Gastroesophageal sphincter (tissue), 4 donors: ENCODE results near the gene PSME4. TPM values are rescaled to one million over a fixed set of nuclear protein-coding genes. Genes with fewer than 3 reads are reported as not detected.
"Not testable (repeated sequence)": the region's sequence is repeated elsewhere in the genome, so short reads cannot be mapped to it uniquely, and the experiment has no call there.

Experiments used
- ATAC-seq: fragments of 150-250 bp; one replicate; pipeline ENCODE4 v1.9.1; 2016; ENCODE audit warnings: mild to moderate bottlenecking, moderate library complexity
- H3K27ac ChIP-seq, 4 donors: fragments of 200-600 bp; sonication (generic) in 3 of 4; 1 replicate in 3 of 4; 2 replicates in 1 of 4; pipeline ENCODE4 v1.5.1; 2016 to 2019
- H3K27me3 ChIP-seq: fragments of 200-600 bp; sonication (generic); one replicate; pipeline ENCODE4 v1.5.1; 2019
- H3K36me3 ChIP-seq, 2 donors: fragments of 200-600 bp; sonication (generic); one replicate each; pipeline ENCODE4 v1.5.1; 2019; ENCODE audit warnings: control low read depth in 1 of 2
- H3K4me1 ChIP-seq, 3 donors: fragments of 200-600 bp; sonication (generic); 1 replicate in 2 of 3; 2 replicates in 1 of 3; pipeline ENCODE4 v1.5.1; 2016 to 2019; ENCODE audit warnings: control low read depth in 2 of 3
- H3K4me3 ChIP-seq, 2 donors: fragments of 200-600 bp; sonication (generic); one replicate each; pipeline ENCODE4 v1.5.1; 2019; ENCODE audit warnings: mild to moderate bottlenecking in 1 of 2, moderate library complexity in 1 of 2
- H3K9me3 ChIP-seq, 3 donors: fragments of 200-600 bp; sonication (generic); one replicate each; pipeline ENCODE4 v1.5.1; 2017 to 2019; ENCODE audit warnings: control low read depth in 2 of 3
- EP300 ChIP-seq: sonication (generic); formaldehyde crosslinking; IDR thresholded peaks from one replicate; pipeline ENCODE4 v1.6.1; 2017; ENCODE audit warnings: antibody characterized with exemption, mild to moderate bottlenecking
- POLR2A ChIP-seq, 2 donors: fragments of 450-650 bp; IDR thresholded peaks; one replicate each; pipeline ENCODE4 v1.6.1; 2017; ENCODE audit warnings: antibody characterized with exemption in 2 of 2, mild to moderate bottlenecking in 2 of 2, moderate library complexity in 1 of 2
- POLR2AphosphoS5 ChIP-seq: sonication (generic); formaldehyde crosslinking; IDR thresholded peaks from one replicate; pipeline ENCODE4 v1.6.1; 2017; ENCODE audit warnings: antibody characterized with exemption
- WGBS, 2 donors: methylation state at CpG; one replicate each; pipeline ENCODE4 v1.1.5; 2018; ENCODE audit warnings: low coverage in 1 of 2; 5-methylcytosine and 5-hydroxymethylcytosine counted together
- total RNA-seq, 4 donors: library from RNA; depleted of rRNA; stranded (reverse); fragments of >200 nt; gene quantifications; one replicate each; pipeline ENCODE4 v1.1.0, GENCODE V29; 2016
- TF ChIP-seq, protein P1 (sequence below), 4 experiments: fragments of 200-600 bp in 2 of 4; fragments of 450-650 bp in 2 of 4; sonication (generic) in 1 of 4; IDR thresholded peaks; one replicate each; pipeline ENCODE4 v1.5.1; 2017 to 2019; ENCODE audit warnings: antibody characterized with exemption in 4 of 4, mild to moderate bottlenecking in 2 of 4, moderate library complexity in 2 of 4

The PSME4 gene
- total RNA-seq, 4 donors from 2014 or later: 44.8 to 58.2 (median 49.4) TPM

- no peaks in the 10 kb centered on the region for H3K4me1 ChIP-seq
- H3K27me3 ChIP-seq: no peaks in the 10 kb centered on the region
- WGBS, 2 donors: 71 to 78% methylated on average over 2 of the region's 2 CpGs
Measured at GRCh38 chr2:53843595-53843994, 127.2 kb downstream of the PSME4 start.

DNA sequence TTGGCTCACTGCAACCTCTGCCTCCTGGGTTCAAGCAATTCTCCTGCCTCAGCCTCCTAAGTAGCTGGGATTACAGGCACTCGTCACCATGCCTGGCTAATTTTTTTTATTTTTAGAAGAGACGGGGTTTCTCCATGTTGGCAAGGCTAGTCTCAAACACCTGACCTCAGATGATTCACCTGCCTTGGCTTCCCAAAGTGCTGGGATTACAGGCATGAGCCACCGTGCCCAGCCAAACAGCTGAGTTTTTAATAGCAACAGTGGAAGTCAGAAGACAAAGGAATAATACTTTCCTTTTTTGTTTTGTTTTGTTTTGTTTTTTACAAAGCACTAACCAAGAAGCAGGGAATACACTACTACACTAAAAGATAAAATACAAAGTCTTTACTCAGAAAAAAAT, 127.9 kb downstream of the PSME4 start:
- no peaks in the 10 kb centered on the region for H3K4me1 ChIP-seq
- ATAC-seq: no peak
- no peaks in the 10 kb centered on the region for H3K27me3 ChIP-seq
- 48 to 50% methylated on average over 2 to 3 of the region's 3 CpGs for WGBS, 2 donors
- H3K27ac ChIP-seq: no peak overlapping the region
- no peaks in the 10 kb centered on the region for H3K9me3 ChIP-seq
- peaks cover 0 to 6% of the 10 kb centered on the region in 2 donors for H3K36me3 ChIP-seq
- no peak overlapping the region for H3K4me3 ChIP-seq
- TF ChIP-seq EP300 (no peak), POLR2A (IDR thresholded peaks at IDR 0.05) (no peak), POLR2AphosphoS5 (no peak)
- TF ChIP-seq, protein P1, sequence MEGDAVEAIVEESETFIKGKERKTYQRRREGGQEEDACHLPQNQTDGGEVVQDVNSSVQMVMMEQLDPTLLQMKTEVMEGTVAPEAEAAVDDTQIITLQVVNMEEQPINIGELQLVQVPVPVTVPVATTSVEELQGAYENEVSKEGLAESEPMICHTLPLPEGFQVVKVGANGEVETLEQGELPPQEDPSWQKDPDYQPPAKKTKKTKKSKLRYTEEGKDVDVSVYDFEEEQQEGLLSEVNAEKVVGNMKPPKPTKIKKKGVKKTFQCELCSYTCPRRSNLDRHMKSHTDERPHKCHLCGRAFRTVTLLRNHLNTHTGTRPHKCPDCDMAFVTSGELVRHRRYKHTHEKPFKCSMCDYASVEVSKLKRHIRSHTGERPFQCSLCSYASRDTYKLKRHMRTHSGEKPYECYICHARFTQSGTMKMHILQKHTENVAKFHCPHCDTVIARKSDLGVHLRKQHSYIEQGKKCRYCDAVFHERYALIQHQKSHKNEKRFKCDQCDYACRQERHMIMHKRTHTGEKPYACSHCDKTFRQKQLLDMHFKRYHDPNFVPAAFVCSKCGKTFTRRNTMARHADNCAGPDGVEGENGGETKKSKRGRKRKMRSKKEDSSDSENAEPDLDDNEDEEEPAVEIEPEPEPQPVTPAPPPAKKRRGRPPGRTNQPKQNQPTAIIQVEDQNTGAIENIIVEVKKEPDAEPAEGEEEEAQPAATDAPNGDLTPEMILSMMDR (IDR thresholded peaks at IDR 0.05): no peak

More at GRCh38 chr2:53843595-53843994, 127.2 kb downstream of the PSME4 start:
- no peak overlapping the region for H3K4me3 ChIP-seq
- no peak overlapping the region for H3K27ac ChIP-seq
- no peaks in the 10 kb centered on the region for H3K9me3 ChIP-seq
- no peak for ATAC-seq
- peaks cover 0 to 5% of the 10 kb centered on the region in 2 donors for H3K36me3 ChIP-seq
- no peak for TF ChIP-seq EP300
- TF ChIP-seq POLR2AphosphoS5: no peak
- TF ChIP-seq, protein P1 (IDR thresholded peaks at IDR 0.05): no peak
- no peak for TF ChIP-seq POLR2A (IDR thresholded peaks at IDR 0.05)

GRCh38 chr2:53841651-53842050, 129.1 kb downstream of the PSME4 start:
- not testable (repeated sequence) for H3K27ac ChIP-seq, ATAC-seq, H3K4me1 ChIP-seq, H3K27me3 ChIP-seq, H3K9me3 ChIP-seq, H3K4me3 ChIP-seq
- peaks cover 0 to 12% of the 10 kb centered on the region in 2 donors for H3K36me3 ChIP-seq
- 92 to 97% methylated on average over 5 to 7 of the region's 7 CpGs for WGBS, 2 donors

- H3K4me3 ChIP-seq: no peak overlapping the region
- no peaks in the 10 kb centered on the region for H3K27me3 ChIP-seq
- no peaks in the 10 kb centered on the region for H3K4me1 ChIP-seq
- H3K9me3 ChIP-seq: no peaks in the 10 kb centered on the region
- no peak for TF ChIP-seq POLR2AphosphoS5
- TF ChIP-seq, protein P1 (IDR thresholded peaks at IDR 0.05): no peak
- no peak for TF ChIP-seq EP300
- TF ChIP-seq POLR2A (IDR thresholded peaks at IDR 0.05): no peak
- peaks cover 0 to 15% of the 10 kb centered on the region in 2 donors for H3K36me3 ChIP-seq
- H3K27ac ChIP-seq: no peak overlapping the region
- WGBS, 2 donors: 76% methylated on average over 1 of the region's 1 CpG; no CpG with 5 or more reads in 1 of the 2 donors
- ATAC-seq: no peak
Measured at GRCh38 chr2:53840580-53840979, 130.2 kb downstream of the PSME4 start.

DNA sequence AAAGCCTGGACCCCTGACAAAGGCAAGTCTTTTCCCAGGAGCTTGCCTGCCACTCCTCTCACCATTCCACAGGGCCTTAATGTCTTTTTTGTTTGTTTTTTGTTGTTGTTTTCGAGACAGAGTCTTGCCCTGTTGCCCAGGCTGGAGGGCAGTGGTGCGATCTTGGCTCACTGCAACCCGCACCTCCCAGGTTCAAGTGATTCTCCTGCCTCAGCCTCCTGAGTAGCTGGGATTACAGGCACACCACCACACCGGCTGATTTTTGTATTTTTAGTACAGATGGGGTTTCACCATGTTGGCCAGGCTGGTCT, 140.9 kb downstream of the PSME4 start:
- ATAC-seq: not testable (repeated sequence)

DNA sequence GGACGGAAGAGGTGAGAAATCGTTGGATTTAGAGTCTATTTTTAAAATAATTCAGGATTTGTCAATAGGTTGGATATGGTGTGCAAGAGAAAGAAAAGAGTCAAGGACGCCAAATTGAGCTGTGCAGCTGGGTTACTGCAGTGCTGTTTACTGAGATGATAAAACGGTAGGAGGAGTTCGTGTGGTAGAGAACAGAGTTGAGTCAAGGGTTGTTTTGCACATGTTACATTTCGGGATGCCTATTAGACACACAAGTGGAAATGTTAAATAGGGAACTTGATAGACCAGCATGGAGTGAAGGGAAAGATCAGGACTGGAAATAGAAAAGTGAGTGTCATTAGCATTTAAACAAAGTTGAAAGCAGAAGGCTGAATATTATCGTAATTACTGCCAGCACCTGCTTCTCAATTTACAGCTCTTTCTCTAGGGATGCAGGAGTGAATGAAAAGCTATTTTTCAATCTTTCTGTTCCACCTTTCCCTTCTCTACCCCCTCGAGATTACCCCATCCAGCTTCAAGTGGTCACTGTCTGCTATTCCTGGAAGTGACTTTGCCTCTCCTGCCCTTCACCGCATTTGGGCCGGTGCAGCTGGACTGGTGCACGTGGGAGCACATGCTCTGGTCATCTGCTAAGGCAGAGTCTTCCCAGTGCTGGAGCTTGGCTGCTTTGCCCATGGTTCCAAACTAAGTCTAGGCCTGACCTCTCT, 141.4 kb downstream of the PSME4 start:
- H3K27ac ChIP-seq: no peak overlapping the region
- WGBS, 2 donors: 85% methylated on average over 11 of the region's 11 CpGs
- no peak for ATAC-seq

More for the DNA sequence above, 140.9 kb downstream of the PSME4 start:
- H3K36me3 ChIP-seq: peaks cover 0 to 23% of the 10 kb centered on the region in 2 donors
- not testable (repeated sequence) for H3K4me3 ChIP-seq, H3K9me3 ChIP-seq, H3K27ac ChIP-seq, H3K27me3 ChIP-seq
- 92 to 100% methylated on average over 4 of the region's 4 CpGs for WGBS, 2 donors
- H3K4me1 ChIP-seq: peaks cover 0 to 29% (median 8%) of the 10 kb centered on the region in 3 donors

More for the DNA sequence above, 141.4 kb downstream of the PSME4 start:
- Histone ChIP-seq H3K9me3 (no peaks in the 10 kb centered on the region), H3K36me3 (peaks cover 0 to 23% of the 10 kb centered on the region in 2 donors), H3K4me1 (peaks cover 0 to 29% (median 8%) of the 10 kb centered on the region in 3 donors), H3K27me3 (no peaks in the 10 kb centered on the region), H3K4me3 (no peak overlapping the region)
- TF ChIP-seq, protein P1 (IDR thresholded peaks at IDR 0.05): no peak
- TF ChIP-seq POLR2AphosphoS5 (no peak), POLR2A (IDR thresholded peaks at IDR 0.05) (no peak), EP300 (no peak)
